HG02840 (cell line): Measurements from ENCODE around the gene COG5.
"Not testable (repeated sequence)": the region's sequence is repeated elsewhere in the genome, so short reads cannot be mapped to it uniquely, and the experiment has no call there.

Experiments
- ATAC-seq: cut with Tn5 transposase; IDR thresholded peaks from one replicate; pipeline ENCODE4 v1.9.1; 2021; ENCODE audit warnings: mild to moderate bottlenecking, moderate library complexity, moderate number of reproducible peaks; ENCODE audit not compliant: unreplicated experiment, low FRiP score

COG5 gene

GRCh38 chr7:107169120-107170050 is 394.3 kb downstream of the COG5 start:
- no peak for ATAC-seq

- peak; percentile 92 for ATAC-seq
Measured at GRCh38 chr7:107168233-107169119, 395.2 kb downstream of the COG5 start, which contains the start of gene HBP1. TSS of gene HBP1 (plus strand) at chr7:107169003. CDS start at chr7:107179894, 10,891 bp downstream.

GRCh38 chr7:107167483-107168232 is 396.1 kb downstream of the COG5 start:
- no peak for ATAC-seq

GRCh38 chr7:107166736-107167426 is 396.8 kb downstream of the COG5 start:
- ATAC-seq = no peak

GRCh38 chr7:107165341-107165740 is 398.4 kb downstream of the COG5 start:
- ATAC-seq = no peak

DNA sequence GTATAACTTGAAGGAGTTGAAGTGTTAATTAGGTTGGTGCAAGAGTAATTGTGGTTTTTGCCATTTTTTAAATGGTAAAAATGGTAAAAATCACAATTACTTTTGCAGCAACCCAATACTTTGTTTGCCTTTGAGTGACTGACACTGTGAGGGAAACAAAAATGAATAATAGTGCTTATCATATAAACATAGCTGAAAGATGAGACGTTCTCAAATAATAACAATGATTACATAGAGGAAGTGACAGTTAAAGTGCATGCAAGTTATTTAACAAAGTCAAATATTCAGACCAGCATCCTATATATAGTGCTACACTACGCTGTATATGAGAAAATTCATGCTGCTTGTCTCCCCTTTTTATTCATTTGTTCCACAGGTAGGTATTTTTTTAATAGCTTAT is 399.6 kb downstream of the COG5 start:
- ATAC-seq = no peak

- ATAC-seq = no peak
Measured at GRCh38 chr7:107162475-107162874, 401.2 kb downstream of the COG5 start.

GRCh38 chr7:107161415-107161814 is 402.3 kb downstream of the COG5 start:
- ATAC-seq = no peak

- no peak for ATAC-seq
Measured at GRCh38 chr7:107160389-107160788, 403.3 kb downstream of the COG5 start.

- no peak for ATAC-seq
Measured at GRCh38 chr7:107158028-107158427, 405.7 kb downstream of the COG5 start.

GRCh38 chr7:107157091-107157490 is 406.6 kb downstream of the COG5 start:
- ATAC-seq = no peak

DNA sequence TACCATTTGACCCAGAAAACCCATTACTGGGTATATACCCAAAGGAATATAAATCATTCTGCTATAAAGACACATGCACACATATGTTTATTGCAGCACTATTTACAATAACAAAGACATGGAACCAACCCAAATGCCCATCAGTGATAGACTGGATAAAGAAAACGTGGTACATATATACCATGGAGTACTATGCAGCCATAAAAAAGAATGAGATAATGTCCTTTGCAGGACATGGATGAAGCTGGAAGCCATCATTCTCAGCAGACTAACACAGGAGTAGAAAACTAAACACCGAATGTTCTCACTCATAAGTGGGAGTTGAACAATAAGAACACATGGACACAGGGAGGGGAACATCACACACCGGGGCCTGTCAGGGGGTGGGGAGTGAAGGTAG is 408.0 kb downstream of the COG5 start:
- not testable (repeated sequence) for ATAC-seq

DNA sequence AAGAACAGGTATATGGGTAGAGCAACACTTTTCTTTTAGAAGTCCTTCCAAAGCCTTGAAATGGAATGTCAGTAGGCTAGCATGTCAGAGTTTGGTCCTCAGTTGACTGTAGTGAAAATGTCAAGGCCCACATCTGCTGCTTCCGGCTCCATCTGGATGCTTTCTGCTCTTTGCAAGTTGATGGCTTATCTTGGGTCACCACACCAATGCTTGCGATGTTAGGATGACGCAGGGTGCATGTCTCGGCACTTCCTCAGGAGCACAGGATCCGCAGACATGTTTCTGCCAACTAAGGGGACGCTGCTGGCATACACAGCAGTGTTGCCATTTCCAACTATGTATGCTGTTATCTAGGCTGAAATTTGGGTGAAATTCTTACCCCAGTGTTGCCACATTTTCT is 408.9 kb downstream of the COG5 start:
- ATAC-seq = no peak

GRCh38 chr7:107152011-107152410 is 411.7 kb downstream of the COG5 start:
- no peak for ATAC-seq
